HepG2 (cell line): ENCODE results near the gene PSMB9. TPM values are rescaled to one million over a fixed set of nuclear protein-coding genes. Genes with fewer than 3 reads are reported as not detected.

Experiments
- ATAC-seq: fragments of 200-7000 bp; cut with Tn5 transposase; 3 replicates; pipeline ENCODE4 v1.9.1; 2020; ENCODE audit warnings: mild to moderate bottlenecking, moderate library complexity
- BruUV-seq: library from RNA; stranded (reverse); fragments of 400-500 nt; replicated peaks from 2 replicates; lab custom pipeline; 2021; lab: Mats Ljungman, UMichigan
- CTCF ChIA-PET: fragments of 300-600 bp; formaldehyde crosslinking; extraction: SDS; loops from one replicate; lab custom pipeline; 2021; ENCODE audit warnings: low total read pairs, inconsistent platforms, low intra/inter-chr PET ratio; lab: Yijun Ruan, JAX
- POLR2A ChIA-PET: fragments of 350-600 bp; sonication (Branson Sonifier 250); formaldehyde crosslinking; loops from one replicate; lab custom pipeline; 2020; ENCODE audit warnings: antibody characterized with exemption, inconsistent platforms; lab: Yijun Ruan, JAX
- DNase-seq: peaks from one replicate; pipeline ENCODE4 v3.0.0-alpha.2; 2015; ENCODE audit warnings: low spot score
- FAIRE-seq: peaks from 3 replicates; lab custom pipeline; 2011; peaks lifted over from hg19 to GRCh38; lab: Jason Lieb, UNC
- H2AFZ ChIP-seq: one replicate; pipeline ENCODE4 v1.6.1; 2011; ENCODE audit warnings: low read length, inconsistent platforms
- H3K27ac ChIP-seq: fragments of 300-600 bp; 3 replicates; pipeline ENCODE4 v1.8.0; 2011; ENCODE audit warnings: mixed run types, mild to moderate bottlenecking, mixed read lengths, low read length, inconsistent platforms; ENCODE audit not compliant: insufficient read depth; ENCODE audit errors: extremely low read length
- H3K27me3 ChIP-seq, 2 experiments: fragments of 200-600 bp in 1 of 2; 2 replicates in 1 of 2; 3 replicates in 1 of 2; pipeline versions ENCODE4 v1.6.0 to v1.8.0; 2011; ENCODE audit warnings: low read length in 2 of 2, mild to moderate bottlenecking in 2 of 2, moderate library complexity in 2 of 2, inconsistent platforms in 1 of 2; ENCODE audit not compliant: insufficient read depth in 2 of 2, control insufficient read depth in 1 of 2
- H3K36me3 ChIP-seq, 2 experiments: fragments of 200-600 bp in 1 of 2; replicated peaks in 1 of 2; 2 replicates in 1 of 2; 3 replicates in 1 of 2; pipeline versions ENCODE4 v1.5.1 to v1.8.0; 2011; ENCODE audit warnings: low read length in 2 of 2, inconsistent platforms in 1 of 2; ENCODE audit not compliant: insufficient read depth in 2 of 2, control insufficient read depth in 1 of 2
- H3K4me1 ChIP-seq: 2 replicates; pipeline ENCODE4 v1.5.1; 2012; ENCODE audit warnings: low read length, inconsistent platforms; ENCODE audit not compliant: insufficient read depth
- H3K4me2 ChIP-seq: 2 replicates; pipeline ENCODE4 v1.6.0; 2011; ENCODE audit warnings: low read depth, low read length, inconsistent platforms
- H3K4me3 ChIP-seq, 3 experiments: fragments of 200-600 bp in 1 of 3; sonication (generic), shearing (Covaris generic) in 1 of 3; replicated peaks in 1 of 3; 2 replicates each; pipeline ENCODE4 v1.5.1; 2011 to 2016; ENCODE audit warnings: low read length in 3 of 3, inconsistent platforms in 2 of 3, low read depth in 2 of 3, mild to moderate bottlenecking in 2 of 3, control low read depth in 1 of 3, mixed read lengths in 1 of 3; ENCODE audit not compliant: insufficient read depth in 1 of 3
- H3K79me2 ChIP-seq: one replicate; pipeline ENCODE4 v1.6.1; 2011; ENCODE audit warnings: low read length, inconsistent platforms; ENCODE audit not compliant: insufficient read depth
- H3K9ac ChIP-seq: 2 replicates; pipeline ENCODE4 v1.6.0; 2011; ENCODE audit warnings: mild to moderate bottlenecking, low read depth, low read length, inconsistent platforms; ENCODE audit not compliant: insufficient read depth
- H3K9me3 ChIP-seq: 2 replicates; pipeline ENCODE4 v1.5.1; 2012; ENCODE audit warnings: mild to moderate bottlenecking, low read length
- H4K20me1 ChIP-seq: 2 replicates; pipeline ENCODE4 v1.6.0; 2011; ENCODE audit warnings: inconsistent platforms, mild to moderate bottlenecking, low read length, moderate library complexity; ENCODE audit not compliant: insufficient read depth
- ETV5 ChIP-seq: IDR thresholded peaks from 2 replicates; pipeline ENCODE4 v1.6.1; 2018; ENCODE audit warnings: missing biosample characterization, missing genetic modification reagents, inconsistent platforms, borderline replicate concordance
- EZH2 ChIP-seq: conservative IDR thresholded peaks from 2 replicates; pipeline ENCODE4 v1.6.1; 2012; ENCODE audit warnings: mild to moderate bottlenecking, low read depth, low read length, moderate library complexity
- KDM2A ChIP-seq: sonication (generic); formaldehyde crosslinking; IDR thresholded peaks from 2 replicates; pipeline ENCODE4 v1.4.0; 2020; ENCODE audit warnings: low read depth, missing genetic modification reagents, borderline replicate concordance
- MEIS1 ChIP-seq: sonication (generic); formaldehyde crosslinking; IDR thresholded peaks from 2 replicates; pipeline ENCODE4 v1.9.0; 2021; ENCODE audit warnings: mild to moderate bottlenecking, missing genetic modification reagents, moderate library complexity, borderline replicate concordance
- MLLT10 ChIP-seq: sonication (generic); formaldehyde crosslinking; IDR thresholded peaks from 2 replicates; pipeline ENCODE4 v1.4.0; 2020; ENCODE audit warnings: missing genetic modification reagents
- POLR2AphosphoS5 ChIP-seq: IDR thresholded peaks from 2 replicates; pipeline ENCODE4 v1.6.1; 2012; ENCODE audit warnings: low read depth, low read length
- RAD21 ChIP-seq: fragments of 450-650 bp; formaldehyde crosslinking; IDR thresholded peaks from 2 replicates; pipeline ENCODE4 v1.5.0; 2020; ENCODE audit warnings: mild to moderate bottlenecking
- RFX3 ChIP-seq: IDR thresholded peaks from 2 replicates; pipeline ENCODE4 v1.6.1; 2016; ENCODE audit warnings: missing biosample characterization, missing genetic modification reagents
- SAFB2 ChIP-seq: sonication (generic); formaldehyde crosslinking; IDR thresholded peaks from 2 replicates; pipeline ENCODE4 v1.5.1; 2020; ENCODE audit warnings: missing genetic modification reagents, low read depth, mild to moderate bottlenecking, borderline replicate concordance
- SRY ChIP-seq: sonication (generic); formaldehyde crosslinking; IDR thresholded peaks from 2 replicates; pipeline ENCODE4 v1.8.0; 2022; ENCODE audit warnings: mild to moderate bottlenecking, missing genetic modification reagents
- ZIK1 ChIP-seq: sonication (generic); formaldehyde crosslinking; IDR thresholded peaks from 2 replicates; pipeline ENCODE4 v1.5.0; 2020; ENCODE audit warnings: mild to moderate bottlenecking, low read depth, missing genetic modification reagents, borderline replicate concordance
- ZNF136 ChIP-seq: sonication (generic); formaldehyde crosslinking; IDR thresholded peaks from 2 replicates; pipeline ENCODE4 v1.8.1; 2022; ENCODE audit warnings: low read depth, mild to moderate bottlenecking, moderate library complexity, missing genetic modification reagents
- ZNF549 ChIP-seq: sonication (generic); formaldehyde crosslinking; IDR thresholded peaks from 2 replicates; pipeline ENCODE4 v1.5.0; 2020; ENCODE audit warnings: missing genetic modification reagents
- ZNF550 ChIP-seq: sonication (generic); formaldehyde crosslinking; IDR thresholded peaks from 2 replicates; pipeline ENCODE4 v1.4.0; 2020; ENCODE audit warnings: mild to moderate bottlenecking, missing genetic modification reagents, borderline replicate concordance
- ZZZ3 ChIP-seq: sonication (generic); formaldehyde crosslinking; IDR thresholded peaks from 2 replicates; pipeline ENCODE4 v1.4.0; 2020; ENCODE audit warnings: missing genetic modification reagents, mild to moderate bottlenecking, borderline replicate concordance
- WGBS: methylation state at CpG from one replicate; pipeline ENCODE4 v1.1.6; 2017; ENCODE audit warnings: low lambda C conversion rate; 5-methylcytosine and 5-hydroxymethylcytosine counted together
- in situ Hi-C: cut with HindIII; loops from 2 replicates; pipeline ENCODE4 v1.10.0; 2017; ENCODE audit warnings: low pct_unique_long_range_greater_than_20kb; ENCODE audit not compliant: extremely low pct_ligation_motif_present
- intact Hi-C: fragments of 100-400 bp; cut with micrococcal nuclease; formaldehyde crosslinking; loops from one replicate; pipeline ENCODE4 v1.10.0; 2022; ENCODE audit not compliant: unreplicated experiment
- polyA plus RNA-seq, 8 experiments: library from polyadenylated mRNA; depleted of rRNA in 3 of 8; stranded (reverse) in 7 of 8; unstranded in 1 of 8; fragments of >200 nt; fragmentation: Illumina TruSeq in 4 of 8; extraction: Trizol in 4 of 8; gene quantifications; 2 replicates each; pipeline versions ENCODE4 v1.2.1 to v1.2.3, GENCODE V29; 2011 to 2016; ENCODE audit warnings: low read depth in 4 of 8, missing spikeins in 1 of 8, mixed read lengths in 1 of 8; ENCODE audit not compliant: insufficient read depth in 1 of 8
- total RNA-seq, 5 experiments: library from RNA; depleted of rRNA; stranded (reverse); fragments of >200 nt; fragmentation: Illumina TruSeq; extraction: Trizol; gene quantifications; 2 replicates each; pipeline ENCODE4 v1.2.3, GENCODE V29; 2016; ENCODE audit warnings: low read depth in 1 of 5
- TF ChIP-seq, protein P1 (sequence below): sonication (generic); formaldehyde crosslinking; IDR thresholded peaks from 2 replicates; pipeline ENCODE4 v1.5.0; 2020; ENCODE audit warnings: mild to moderate bottlenecking, missing genetic modification reagents, borderline replicate concordance
- TF ChIP-seq, protein P2 (sequence below): sonication (generic); formaldehyde crosslinking; IDR thresholded peaks from 2 replicates; pipeline ENCODE4 v1.5.0; 2020; ENCODE audit warnings: missing genetic modification reagents
- TF ChIP-seq, protein P3 (sequence below): sonication (generic); formaldehyde crosslinking; IDR thresholded peaks from 2 replicates; pipeline ENCODE4 v1.4.0; 2020; ENCODE audit warnings: mild to moderate bottlenecking, missing genetic modification reagents

The PSMB9 gene
- total and polyA plus RNA-seq, 2 of the 13 experiments (the other 11 are each of a cell fraction or from before 2014, with no cell fraction given), result 15.6 to 16.0 TPM

DNA sequence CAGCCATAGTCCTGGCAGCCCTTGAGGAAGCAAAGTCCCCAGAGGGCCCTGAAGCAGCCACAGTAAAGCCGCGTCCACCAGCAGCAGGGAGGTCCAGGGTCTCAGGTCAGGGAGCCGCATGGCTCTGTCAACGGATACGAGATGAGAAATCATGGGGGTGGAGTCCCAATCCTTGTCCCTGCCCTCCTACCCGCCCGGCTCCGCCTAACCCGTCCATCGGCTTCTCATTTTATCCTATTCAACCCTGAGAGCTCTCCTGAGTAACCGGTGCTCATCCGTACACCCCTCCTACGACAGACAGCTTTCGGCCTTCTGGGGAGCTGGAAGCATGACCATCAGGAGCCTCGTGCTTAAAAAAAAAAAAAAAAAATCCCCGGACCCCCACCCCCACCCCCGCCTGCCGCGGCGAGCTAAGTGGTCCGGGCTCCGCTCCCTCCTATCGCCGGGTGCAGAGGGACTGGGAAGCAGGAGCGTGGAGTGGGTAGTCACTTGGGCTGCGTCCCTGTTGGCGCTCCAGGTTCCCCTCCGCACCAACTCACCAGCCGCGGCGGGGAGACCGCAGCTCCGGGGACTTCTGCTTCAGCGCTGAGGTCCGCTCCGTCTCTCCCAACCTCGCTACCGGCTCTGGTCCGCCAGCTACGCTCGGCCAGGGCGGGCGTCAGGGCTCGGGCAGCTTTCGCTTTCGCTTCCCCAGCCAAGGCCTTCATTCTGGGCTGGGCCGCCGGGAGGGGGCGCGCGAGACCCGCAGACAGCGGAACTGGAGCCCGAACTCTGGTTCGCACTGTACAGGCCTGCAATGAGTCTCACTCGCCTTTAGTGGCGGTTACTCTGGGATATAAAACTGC is 15.7 kb upstream of the PSMB9 start, which contains the start of gene TAP2:
TSS of gene TAP2 (minus strand) at position 626 of the 845 bp plus-strand sequence. CDS start at position 120, 506 bp downstream.
- Histone ChIP-seq H3K4me3 (peak within 1 kb of the TSS; percentile 82 to 87 (median 86)), H3K27ac (peak within 1 kb of the TSS; percentile 80), H3K4me1 (peaks cover 24% of the 10 kb centered on the region), H3K79me2 (peaks cover 4% of the 10 kb centered on the region), H3K36me3 (peaks cover 2 to 7% of the 10 kb centered on the region in 2 experiments; a peak in 2 of 5 replicates), H2AFZ (no peak within 1 kb of the TSS), H4K20me1 (no peaks in the 10 kb centered on the region), H3K9me3 (no peaks in the 10 kb centered on the region), H3K4me2 (peak within 1 kb of the TSS; percentile 94), H3K9ac (peak within 1 kb of the TSS; percentile 70), H3K27me3 (no peaks in the 10 kb centered on the region)
- intact Hi-C loops (loop anchor here (1.0 kb wide), 3 partner anchors 15 to 115 kb away; partner anchors contain the start of genes HLA-DMA and TAP1), in situ Hi-C loops (no loop called here)
- ChIA-PET POLR2A (interaction anchor here (0.6 to 2.5 kb wide), 17 partner anchors 9 to 1099 kb away, joined by 3 to 56 read pairs (median 4); partner anchors contain the start of genes ATF6B, PBX2, PSMB9 and RPS18), CTCF (interaction anchor here (0.8 to 3.1 kb wide), 3 partner anchors 16 to 30 kb away, joined by 4 to 65 read pairs (median 39); partner anchors contain the start of genes PSMB9 and TAP1)
- WGBS, result 2% methylated on average over 28 of the region's 57 CpGs
- FAIRE-seq (peak; percentile 54), ATAC-seq (peak; percentile 97), DNase-seq (peak; percentile 89)
- no TSS peak for BruUV-seq
- TF ChIP-seq ETV5 (CRISPR knock-in tag) (peak; percentile 76), RAD21 (CRISPR knock-in tag) (peak; percentile 99), POLR2AphosphoS5 (peak; percentile 49; the same call in 1 of the 2 replicates), SAFB2 (CRISPR knock-in tag) (peak; percentile 36; the same call in 1 of the 2 replicates), RFX3 (CRISPR knock-in tag) (no peak), SRY (CRISPR knock-in tag) (no peak; the same call in 1 of the 2 replicates), ZNF550 (CRISPR knock-in tag) (no peak; the same call in 1 of the 2 replicates), MLLT10 (CRISPR knock-in tag) (no peak), ZNF136 (CRISPR knock-in tag) (peak; percentile 82; the same call in 1 of the 2 replicates), EZH2 (no peak), ZZZ3 (CRISPR knock-in tag) (0 out of 2 replicates have a peak, but pooled peaks have one; percentile 52), ZIK1 (CRISPR knock-in tag) (peak; percentile 53; the same call in 1 of the 2 replicates), KDM2A (CRISPR knock-in tag) (peak; percentile 97), MEIS1 (CRISPR knock-in tag) (peak; percentile 60; the same call in 1 of the 2 replicates), ZNF549 (CRISPR knock-in tag) (peak; percentile 86)
- TF ChIP-seq, protein P1, sequence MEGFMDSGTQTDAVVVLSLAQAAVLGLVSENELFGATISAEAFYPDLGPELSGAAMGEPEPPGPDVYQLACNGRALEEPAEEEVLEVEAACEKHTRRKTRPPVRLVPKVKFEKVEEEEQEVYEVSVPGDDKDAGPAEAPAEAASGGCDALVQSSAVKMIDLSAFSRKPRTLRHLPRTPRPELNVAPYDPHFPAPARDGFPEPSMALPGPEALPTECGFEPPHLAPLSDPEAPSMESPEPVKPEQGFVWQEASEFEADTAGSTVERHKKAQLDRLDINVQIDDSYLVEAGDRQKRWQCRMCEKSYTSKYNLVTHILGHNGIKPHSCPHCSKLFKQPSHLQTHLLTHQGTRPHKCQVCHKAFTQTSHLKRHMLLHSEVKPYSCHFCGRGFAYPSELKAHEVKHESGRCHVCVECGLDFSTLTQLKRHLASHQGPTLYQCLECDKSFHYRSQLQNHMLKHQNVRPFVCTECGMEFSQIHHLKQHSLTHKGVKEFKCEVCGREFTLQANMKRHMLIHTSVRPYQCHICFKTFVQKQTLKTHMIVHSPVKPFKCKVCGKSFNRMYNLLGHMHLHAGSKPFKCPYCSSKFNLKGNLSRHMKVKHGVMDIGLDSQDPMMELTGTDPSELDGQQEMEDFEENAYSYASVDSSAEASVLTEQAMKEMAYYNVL, result peak; percentile 82
- TF ChIP-seq, protein P2, sequence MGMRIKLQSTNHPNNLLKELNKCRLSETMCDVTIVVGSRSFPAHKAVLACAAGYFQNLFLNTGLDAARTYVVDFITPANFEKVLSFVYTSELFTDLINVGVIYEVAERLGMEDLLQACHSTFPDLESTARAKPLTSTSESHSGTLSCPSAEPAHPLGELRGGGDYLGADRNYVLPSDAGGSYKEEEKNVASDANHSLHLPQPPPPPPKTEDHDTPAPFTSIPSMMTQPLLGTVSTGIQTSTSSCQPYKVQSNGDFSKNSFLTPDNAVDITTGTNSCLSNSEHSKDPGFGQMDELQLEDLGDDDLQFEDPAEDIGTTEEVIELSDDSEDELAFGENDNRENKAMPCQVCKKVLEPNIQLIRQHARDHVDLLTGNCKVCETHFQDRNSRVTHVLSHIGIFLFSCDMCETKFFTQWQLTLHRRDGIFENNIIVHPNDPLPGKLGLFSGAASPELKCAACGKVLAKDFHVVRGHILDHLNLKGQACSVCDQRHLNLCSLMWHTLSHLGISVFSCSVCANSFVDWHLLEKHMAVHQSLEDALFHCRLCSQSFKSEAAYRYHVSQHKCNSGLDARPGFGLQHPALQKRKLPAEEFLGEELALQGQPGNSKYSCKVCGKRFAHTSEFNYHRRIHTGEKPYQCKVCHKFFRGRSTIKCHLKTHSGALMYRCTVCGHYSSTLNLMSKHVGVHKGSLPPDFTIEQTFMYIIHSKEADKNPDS, result peak; percentile 74; the same call in 1 of the 2 replicates
- TF ChIP-seq, protein P3, sequence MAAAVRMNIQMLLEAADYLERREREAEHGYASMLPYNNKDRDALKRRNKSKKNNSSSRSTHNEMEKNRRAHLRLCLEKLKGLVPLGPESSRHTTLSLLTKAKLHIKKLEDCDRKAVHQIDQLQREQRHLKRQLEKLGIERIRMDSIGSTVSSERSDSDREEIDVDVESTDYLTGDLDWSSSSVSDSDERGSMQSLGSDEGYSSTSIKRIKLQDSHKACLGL (CRISPR knock-in tag), result peak; percentile 88
